Smooth muscle cell (in vitro differentiated cells): ENCODE data around the gene CAV2. TPM values are rescaled to one million over a fixed set of nuclear protein-coding genes. Genes with fewer than 3 reads are reported as not detected.

ENCODE experiments used
- DNase-seq: peaks from one replicate; lab custom pipeline; 2025; ENCODE audit not compliant: unreplicated experiment; lab: John Stamatoyannopoulos, UW
- H2AFZ ChIP-seq: fragments of 200-600 bp; sonication (generic); 2 replicates; pipeline ENCODE4 v1.6.0; 2016; ENCODE audit warnings: antibody characterized with exemption, low read depth, mild to moderate bottlenecking
- H3F3A ChIP-seq: fragments of 200-600 bp; sonication (generic); 2 replicates; pipeline ENCODE4 v1.6.0; 2017; ENCODE audit warnings: antibody characterized with exemption, low read depth
- H3K27ac ChIP-seq: fragments of 200-600 bp; sonication (generic); 2 replicates; pipeline ENCODE4 v1.5.1; 2016; ENCODE audit warnings: low read depth, mild to moderate bottlenecking
- H3K27me3 ChIP-seq: fragments of 200-600 bp; sonication (generic); 2 replicates; pipeline ENCODE4 v1.6.1; 2016; ENCODE audit warnings: low read depth, mild to moderate bottlenecking
- H3K36me3 ChIP-seq: fragments of 200-600 bp; sonication (generic); 2 replicates; pipeline ENCODE4 v1.5.1; 2016; ENCODE audit warnings: low read depth
- H3K4me1 ChIP-seq: fragments of 200-600 bp; sonication (generic); 2 replicates; pipeline ENCODE4 v1.5.1; 2016; ENCODE audit warnings: low read depth
- H3K4me2 ChIP-seq: fragments of 200-600 bp; sonication (generic); 2 replicates; pipeline ENCODE4 v1.6.0; 2016; ENCODE audit warnings: mild to moderate bottlenecking
- H3K4me3 ChIP-seq: fragments of 200-600 bp; sonication (generic); 2 replicates; pipeline ENCODE4 v1.5.1; 2016; ENCODE audit warnings: mild to moderate bottlenecking
- H3K79me2 ChIP-seq: fragments of 200-600 bp; sonication (generic); 2 replicates; pipeline ENCODE4 v1.6.0; 2016; ENCODE audit warnings: low read depth, mild to moderate bottlenecking
- H3K9ac ChIP-seq: fragments of 200-600 bp; sonication (generic); 2 replicates; pipeline ENCODE4 v1.6.0; 2016; ENCODE audit warnings: low read depth
- H3K9me3 ChIP-seq: fragments of 200-600 bp; sonication (generic); replicated peaks from 2 replicates; pipeline ENCODE4 v1.5.1; 2016; ENCODE audit warnings: low read depth
- H4K20me1 ChIP-seq: fragments of 200-600 bp; sonication (generic); 2 replicates; pipeline ENCODE4 v1.6.0; 2016; ENCODE audit warnings: low read depth
- CTCF ChIP-seq: fragments of 200-600 bp; sonication (generic); IDR thresholded peaks from 2 replicates; pipeline ENCODE4 v1.5.1; 2017; ENCODE audit warnings: borderline replicate concordance, mild to moderate bottlenecking, antibody characterized with exemption; ENCODE audit not compliant: insufficient read depth, poor library complexity, severe bottlenecking
- WGBS: methylation state at CpG from one replicate; pipeline ENCODE4 v1.1.7; 2016; ENCODE audit warnings: low lambda C conversion rate; 5-methylcytosine and 5-hydroxymethylcytosine counted together
- polyA plus RNA-seq: library from polyadenylated mRNA; unstranded; fragments of >200 nt; fragmentation: Nextera tagmentation; extraction: Ambion mirVana; gene quantifications from 2 replicates; pipeline ENCODE4 v1.2.1, GENCODE V29; 2016
- total RNA-seq: library from RNA; depleted of rRNA; stranded (reverse); fragments of >200 nt; gene quantifications from 2 replicates; pipeline ENCODE4 v1.2.3, GENCODE V29; 2014

The CAV2 gene
- total and polyA plus RNA-seq, 2 experiments from 2014 or later: 38.8 to 68.0 TPM

- H3K36me3 ChIP-seq: no peaks in the 10 kb centered on the region
- WGBS: 22% methylated on average over 3 of the region's 3 CpGs
- no peak overlapping the region for H2AFZ ChIP-seq
- H4K20me1 ChIP-seq: no peaks in the 10 kb centered on the region
- TF ChIP-seq CTCF: no peak
- H3K4me3 ChIP-seq: peak overlapping the region; percentile 62
- peaks cover 8% of the 10 kb centered on the region for H3K4me1 ChIP-seq
- H3F3A ChIP-seq: no peaks in the 10 kb centered on the region
- DNase-seq: no peak
- peak overlapping the region; percentile 69 for H3K9ac ChIP-seq
- H3K27ac ChIP-seq: peak overlapping the region; percentile 96
- H3K27me3 ChIP-seq: no peaks in the 10 kb centered on the region
- H3K79me2 ChIP-seq: peaks cover 16% of the 10 kb centered on the region
- no peaks in the 10 kb centered on the region for H3K9me3 ChIP-seq
- peak overlapping the region; percentile 97 for H3K4me2 ChIP-seq
These were observed 28.0 kb downstream of the CAV2 start for GRCh38 chr7:116527521-116527920.

- no peaks in the 10 kb centered on the region for H4K20me1 ChIP-seq
- peak overlapping the region; percentile 69 for H3K9ac ChIP-seq
- peaks cover 6% of the 10 kb centered on the region for H3K4me1 ChIP-seq
- WGBS: 28% methylated on average over 3 of the region's 3 CpGs
- no peaks in the 10 kb centered on the region for H3K27me3 ChIP-seq
- peak; percentile 16 for DNase-seq
- H3K9me3 ChIP-seq: no peaks in the 10 kb centered on the region
- H2AFZ ChIP-seq: peak overlapping the region; percentile 63
- no peak for TF ChIP-seq CTCF
- H3K4me3 ChIP-seq: peak overlapping the region; percentile 23
- peak overlapping the region; percentile 97 for H3K4me2 ChIP-seq
- H3K27ac ChIP-seq: peak overlapping the region; percentile 96
- H3F3A ChIP-seq: peaks cover 3% of the 10 kb centered on the region
- H3K79me2 ChIP-seq: peaks cover 16% of the 10 kb centered on the region
- H3K36me3 ChIP-seq: no peaks in the 10 kb centered on the region
These were observed 28.7 kb downstream of the CAV2 start for GRCh38 chr7:116528008-116528789.

GRCh38 chr7:116529250-116529649 is 29.7 kb downstream of the CAV2 start:
- no peak for TF ChIP-seq CTCF
- Histone ChIP-seq H4K20me1 (no peaks in the 10 kb centered on the region), H3K36me3 (no peaks in the 10 kb centered on the region), H3K79me2 (peaks cover 22% of the 10 kb centered on the region), H3K27ac (peak overlapping the region; percentile 96), H3K9ac (no peak overlapping the region), H2AFZ (no peak overlapping the region), H3K4me2 (peak overlapping the region; percentile 97), H3K9me3 (no peaks in the 10 kb centered on the region), H3F3A (peaks cover 3% of the 10 kb centered on the region), H3K4me1 (peaks cover under 1% of the 10 kb centered on the region), H3K4me3 (no peak overlapping the region), H3K27me3 (no peaks in the 10 kb centered on the region)
- no peak for DNase-seq
- WGBS: 68% methylated on average over 1 of the region's 1 CpG
